KBM-7 (cell line): ENCODE results near the gene EYS.
"Not testable (repeated sequence)": the region's sequence is repeated elsewhere in the genome, so short reads cannot be mapped to it uniquely, and the experiment has no call there.

Source experiments
- DNase-seq: peaks from one replicate; pipeline ENCODE4 v3.0.0-alpha.2; 2015
- in situ Hi-C: fragments of 300-500 bp; cut with MboI; formaldehyde crosslinking; loops from 2 replicates; pipeline ENCODE4 v1.14.3; 2020; ENCODE audit warnings: low sequenced_read_pairs, low pct_unique_long_range_greater_than_20kb, mixed read lengths

EYS gene

DNA sequence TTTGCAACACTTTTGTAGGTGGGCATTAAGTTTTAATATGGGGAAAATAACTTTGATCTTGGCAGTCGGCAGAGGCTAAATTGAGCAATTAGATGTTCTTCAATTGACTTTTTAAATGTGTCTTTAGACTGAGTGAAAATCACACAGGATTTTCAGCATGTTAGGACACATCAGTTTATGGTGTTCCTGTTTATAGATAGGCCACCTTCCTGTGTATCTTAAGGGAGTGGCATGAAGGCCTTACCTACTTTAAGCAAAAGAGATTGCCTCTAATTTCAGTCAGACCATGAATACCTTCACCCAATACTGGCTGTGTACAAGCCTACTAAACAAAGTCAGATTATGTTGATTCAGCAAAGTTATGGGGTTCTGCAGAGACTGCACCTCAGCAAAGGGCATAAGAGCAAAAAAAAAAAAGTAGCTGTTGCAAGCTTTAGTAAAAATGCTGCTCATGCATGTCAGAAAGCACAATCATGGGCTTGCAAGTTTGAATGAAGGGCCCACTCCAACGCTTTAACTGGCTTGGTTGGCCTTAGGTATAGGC lies 1223.0 kb downstream of the EYS start:
- DNase-seq, result no peak
- in situ Hi-C loops, result no loop called here

- peak; percentile 45 for DNase-seq
- in situ Hi-C loops, result no loop called here
Observed at GRCh38 chr6:64482631-64483030, 1224.4 kb downstream of the EYS start.

DNA sequence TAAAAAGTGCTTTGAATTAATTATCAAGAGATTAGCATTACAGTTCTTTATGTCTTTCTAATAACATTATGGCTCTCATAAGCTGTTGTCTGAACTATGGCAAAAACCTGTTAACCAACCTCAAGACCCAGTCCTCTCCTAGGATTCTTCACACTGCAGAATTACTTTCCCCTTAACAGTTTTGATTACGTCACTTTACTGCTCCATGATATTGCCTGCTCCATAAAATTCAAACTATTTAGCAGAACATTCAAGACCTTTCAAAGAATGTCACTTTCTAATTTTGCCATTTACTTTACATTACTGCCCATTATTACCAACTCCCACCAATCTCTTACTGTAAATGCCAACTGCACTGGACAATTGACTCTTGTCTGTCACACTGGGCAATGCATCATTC lies 1227.9 kb downstream of the EYS start:
- no peak for DNase-seq
- in situ Hi-C loops, result no loop called here

DNA sequence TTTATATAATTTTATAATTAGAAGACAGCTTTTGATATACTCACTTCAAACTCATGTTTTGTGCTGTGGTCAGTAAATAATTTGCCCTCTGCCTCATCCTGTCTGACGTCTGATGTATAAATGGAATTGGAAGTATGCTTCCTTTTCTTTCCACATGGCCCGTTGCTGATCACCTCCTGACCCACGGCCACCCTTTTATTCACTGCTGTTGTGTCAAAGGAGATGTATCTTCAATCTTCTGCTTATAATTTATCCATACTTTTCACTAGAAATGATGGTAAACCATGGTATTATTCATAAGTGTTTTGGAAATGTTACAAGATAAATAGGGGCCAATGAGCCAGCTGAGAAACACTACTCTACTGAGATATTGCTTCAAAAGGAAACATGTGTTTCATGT lies 1229.6 kb downstream of the EYS start:
- DNase-seq, result no peak
- in situ Hi-C loops, result no loop called here

- in situ Hi-C loops, result no loop called here
- DNase-seq, result no peak
Observed at GRCh38 chr6:64476935-64477334, 1230.1 kb downstream of the EYS start.

GRCh38 chr6:64469405-64469804 lies 1237.6 kb downstream of the EYS start:
- in situ Hi-C loops, result not testable (repeated sequence)

GRCh38 chr6:64467656-64468055 lies 1239.4 kb downstream of the EYS start:
- in situ Hi-C loops, result no loop called here
- no peak for DNase-seq

More at GRCh38 chr6:64469405-64469804, 1237.6 kb downstream of the EYS start:
- not testable (repeated sequence) for DNase-seq

GRCh38 chr6:64459411-64459944 lies 1247.5 kb downstream of the EYS start:
- DNase-seq, result peak; percentile 23
- in situ Hi-C loops, result no loop called here

DNA sequence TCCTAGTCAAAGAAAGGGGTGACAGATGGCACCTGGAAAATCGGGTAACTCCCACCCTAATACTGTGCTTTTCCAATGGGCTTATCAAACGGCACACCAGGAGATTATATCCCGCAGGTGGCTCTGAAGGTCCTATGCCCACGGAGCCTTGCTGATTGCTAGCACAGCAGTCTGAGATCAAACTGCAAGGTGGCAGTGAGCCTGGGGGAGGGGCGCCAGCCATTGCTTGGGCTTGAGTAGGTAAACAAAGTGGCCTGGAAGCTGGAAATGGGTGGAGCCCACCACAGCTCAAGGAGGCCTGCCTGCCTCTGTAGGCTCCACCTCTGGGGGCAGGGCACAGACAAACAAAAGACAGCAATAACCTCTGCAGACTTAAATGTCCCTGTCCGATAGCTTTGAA lies 1258.9 kb downstream of the EYS start:
- DNase-seq, in situ Hi-C loops: not testable (repeated sequence)

DNA sequence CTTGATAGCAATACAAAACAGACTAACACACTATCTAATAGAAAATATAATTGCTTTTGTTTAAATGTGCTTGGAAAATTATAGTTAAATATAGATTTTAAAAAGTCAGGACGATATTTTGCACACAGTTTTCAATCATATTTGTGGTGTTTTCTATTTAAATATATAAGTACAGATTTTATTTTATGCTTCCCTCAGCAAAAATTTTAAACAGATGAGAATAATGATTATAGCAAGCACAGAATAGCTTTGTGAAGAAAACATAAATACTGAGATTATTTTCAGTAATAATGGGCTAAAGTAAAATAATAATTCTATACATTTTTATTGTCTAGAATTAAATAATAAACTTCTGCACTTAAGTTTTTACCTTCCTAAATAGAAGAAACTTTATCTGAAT lies 1262.0 kb downstream of the EYS start:
- in situ Hi-C loops, result no loop called here
- DNase-seq, result no peak

GRCh38 chr6:64439274-64439673 lies 1267.8 kb downstream of the EYS start:
- in situ Hi-C loops, result no loop called here
- DNase-seq, result no peak

GRCh38 chr6:64437996-64438395 lies 1269.0 kb downstream of the EYS start:
- in situ Hi-C loops, result no loop called here

DNA sequence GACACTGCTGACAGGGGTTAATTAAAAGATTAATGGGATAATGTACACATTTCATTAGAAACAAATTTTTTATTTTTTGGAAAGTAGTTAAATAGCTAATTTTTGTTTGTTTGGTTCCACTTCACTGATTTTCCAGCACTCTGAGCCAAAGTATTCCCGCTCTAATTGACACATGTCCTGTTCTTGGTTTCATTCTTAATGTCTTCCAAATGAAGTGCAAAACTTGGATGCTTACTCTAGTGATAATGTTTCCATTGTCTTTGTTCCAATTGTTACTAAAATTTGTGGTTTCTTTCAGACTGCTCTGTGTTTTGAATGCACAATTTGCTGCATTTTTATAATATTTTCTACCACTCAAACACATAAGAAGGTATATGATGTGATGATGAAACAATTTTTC lies 1277.1 kb downstream of the EYS start:
- in situ Hi-C loops, result no loop called here
- no peak for DNase-seq

More at GRCh38 chr6:64437996-64438395, 1269.0 kb downstream of the EYS start:
- no peak for DNase-seq

DNA sequence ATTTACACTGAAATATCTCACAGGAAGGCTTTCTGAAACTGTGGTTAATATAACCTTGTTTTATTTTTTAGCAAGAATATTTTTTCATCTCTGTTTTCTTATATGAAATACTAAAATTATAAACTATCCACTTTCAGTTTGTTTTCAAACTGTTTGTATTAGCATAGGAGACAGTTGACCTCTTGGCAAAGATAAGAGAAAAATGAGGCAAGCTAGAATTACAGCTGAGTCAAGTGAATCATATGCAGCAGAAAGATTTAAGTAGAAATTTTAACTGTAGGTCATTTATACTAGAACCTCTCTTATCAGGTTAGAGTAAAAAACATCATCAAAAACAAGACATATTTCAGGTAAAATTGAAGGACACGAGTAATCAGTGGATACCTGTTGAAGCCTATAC lies 1278.8 kb downstream of the EYS start:
- in situ Hi-C loops, result no loop called here
- DNase-seq, result no peak

- no peak for DNase-seq
- in situ Hi-C loops, result no loop called here
Observed at GRCh38 chr6:64415926-64416325, 1291.1 kb downstream of the EYS start.

DNA sequence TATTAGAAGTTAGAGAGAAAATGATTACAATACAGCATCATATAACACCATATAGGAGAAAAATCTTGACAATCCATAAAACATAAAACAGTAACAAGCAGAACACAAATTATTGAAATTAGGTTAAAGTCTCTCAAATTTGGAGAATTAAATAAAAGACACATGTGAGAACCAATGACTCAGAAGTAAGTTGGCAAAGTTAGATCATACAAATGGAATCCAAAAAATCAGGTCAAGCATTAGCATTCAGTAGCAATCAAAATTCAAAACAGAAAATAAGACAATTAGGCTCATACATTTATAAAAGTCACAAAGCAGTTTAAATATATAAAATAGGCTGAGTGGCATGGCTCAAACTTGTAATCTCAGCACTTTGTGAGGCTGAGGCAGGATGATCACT lies 1295.8 kb downstream of the EYS start:
- DNase-seq, result no peak
- in situ Hi-C loops, result no loop called here

GRCh38 chr6:64409948-64410347 lies 1297.1 kb downstream of the EYS start:
- in situ Hi-C loops, result no loop called here
- no peak for DNase-seq

GRCh38 chr6:64404396-64404795 lies 1302.6 kb downstream of the EYS start:
- no peak for DNase-seq
- in situ Hi-C loops, result no loop called here

DNA sequence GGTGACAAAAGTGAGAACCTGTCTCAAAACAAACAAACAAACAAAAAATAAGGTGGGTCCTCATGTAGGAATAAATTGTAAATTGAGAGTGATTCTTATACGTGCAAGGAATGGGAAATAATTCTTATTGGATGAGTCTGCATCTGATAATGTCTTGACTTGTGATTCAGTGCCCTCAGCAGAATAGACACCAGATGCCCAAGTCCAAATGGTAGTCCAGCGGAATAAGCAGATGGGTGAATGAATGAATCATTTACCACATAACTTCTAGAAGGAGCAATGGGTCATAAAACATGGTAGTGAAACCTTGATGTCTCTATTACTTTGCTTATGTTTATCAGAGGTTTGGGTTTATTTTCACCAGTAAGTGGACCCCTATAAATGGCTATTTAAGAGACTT lies 1323.7 kb downstream of the EYS start:
- in situ Hi-C loops, result no loop called here
- DNase-seq, result no peak

- DNase-seq, result no peak
- in situ Hi-C loops, result no loop called here
Observed at GRCh38 chr6:64376394-64376793, 1330.6 kb downstream of the EYS start.

- no peak for DNase-seq
- in situ Hi-C loops, result no loop called here
Observed at GRCh38 chr6:64357430-64357829, 1349.6 kb downstream of the EYS start.
